GM12878 (cell line): ENCODE data around the gene CAPS. TPM values are rescaled to one million over a fixed set of nuclear protein-coding genes. Genes with fewer than 3 reads are reported as not detected.

Source experiments
- BACH1 ChIP-seq: fragments of 450-650 bp; IDR thresholded peaks from 2 replicates; pipeline ENCODE4 v1.6.1; 2017; ENCODE audit warnings: mild to moderate bottlenecking, borderline replicate concordance
- BRCA1 ChIP-seq: IDR thresholded peaks from 2 replicates; pipeline ENCODE4 v1.6.1; 2011; ENCODE audit warnings: low read depth, low read length, improper control_type of control experiment
- CHD4 ChIP-seq: fragments of 200-600 bp; sonication (generic); IDR thresholded peaks from 2 replicates; pipeline ENCODE4 v1.6.1; 2016; ENCODE audit warnings: mild to moderate bottlenecking
- KLF5 ChIP-seq: fragments of 450-650 bp; IDR thresholded peaks from 2 replicates; pipeline ENCODE4 v1.6.1; 2014; ENCODE audit warnings: mild to moderate bottlenecking; ENCODE audit not compliant: partially characterized antibody
- MEF2A ChIP-seq: IDR thresholded peaks from 2 replicates; pipeline ENCODE4 v1.6.1; 2011; ENCODE audit warnings: low read depth, mild to moderate bottlenecking, low read length, moderate library complexity; ENCODE audit not compliant: insufficient read depth
- MTA2 ChIP-seq: fragments of 450-650 bp; IDR thresholded peaks from 2 replicates; pipeline ENCODE4 v1.6.1; 2016; ENCODE audit warnings: low read depth, mild to moderate bottlenecking, moderate library complexity
- POLR2AphosphoS2 ChIP-seq: IDR thresholded peaks from 2 replicates; pipeline ENCODE4 v1.6.1; 2011; ENCODE audit warnings: low read depth, mild to moderate bottlenecking, low read length, improper control_type of control experiment, moderate library complexity
- RUNX3 ChIP-seq: IDR thresholded peaks from 2 replicates; pipeline ENCODE4 v1.6.1; 2012; ENCODE audit warnings: low read length, inconsistent platforms
- SMAD1 ChIP-seq: fragments of 450-650 bp; IDR thresholded peaks from 2 replicates; pipeline ENCODE4 v1.6.1; 2018; ENCODE audit warnings: mild to moderate bottlenecking, low read depth; ENCODE audit not compliant: partially characterized antibody
- SRF ChIP-seq, 2 experiments: IDR thresholded peaks; 2 replicates each; pipeline ENCODE4 v1.6.1; 2011; ENCODE audit warnings: low read depth in 2 of 2, low read length in 2 of 2, mild to moderate bottlenecking in 1 of 2, moderate library complexity in 1 of 2
- STAT1 ChIP-seq: fragments of 450-650 bp; conservative IDR thresholded peaks from 2 replicates; pipeline ENCODE4 v1.6.1; 2014; ENCODE audit warnings: antibody characterized with exemption, mild to moderate bottlenecking
- ZNF384 ChIP-seq: IDR thresholded peaks from 2 replicates; pipeline ENCODE4 v1.6.1; 2012; ENCODE audit warnings: low read depth, mild to moderate bottlenecking, low read length, improper control_type of control experiment, borderline replicate concordance
- polyA plus RNA-seq, 11 experiments: library from polyadenylated mRNA; depleted of rRNA in 4 of 11; unstranded in 6 of 11; stranded (reverse) in 5 of 11; fragments of >200 nt; fragmentation: Nextera tagmentation in 4 of 11; fragmentation: Illumina TruSeq in 1 of 11; extraction: Ambion mirVana in 4 of 11; extraction: Trizol in 1 of 11; gene quantifications; 1 replicate in 1 of 11; 2 replicates in 10 of 11; pipeline versions ENCODE4 v1.2.1 to v1.2.3, GENCODE V29; 2011 to 2016; ENCODE audit warnings: inconsistent platforms in 2 of 11, missing spikeins in 2 of 11, low read depth in 1 of 11
- total RNA-seq, 4 experiments: library from RNA; depleted of rRNA in 3 of 4; stranded (reverse); fragments of >200 nt in 3 of 4; fragmentation: Illumina TruSeq in 1 of 4; extraction: Trizol in 1 of 4; gene quantifications; 2 replicates each; pipeline versions ENCODE4 v1.2.1 to v1.2.3, GENCODE V29; 2013 to 2021
- TF ChIP-seq, protein P1 (sequence below): fragments of 450-650 bp; IDR thresholded peaks from 2 replicates; pipeline ENCODE4 v1.6.1; 2014; ENCODE audit warnings: mild to moderate bottlenecking
- TF ChIP-seq, protein P2 (sequence below): fragments of 450-650 bp; formaldehyde crosslinking; IDR thresholded peaks from 2 replicates; pipeline ENCODE4 v1.5.0; 2022; ENCODE audit warnings: mild to moderate bottlenecking, missing genetic modification characterization
- TF ChIP-seq, protein P3 (sequence below): fragments of 450-650 bp; IDR thresholded peaks from 2 replicates; pipeline ENCODE4 v1.6.1; 2016; ENCODE audit warnings: mild to moderate bottlenecking
- TF ChIP-seq, protein P4 (sequence below): fragments of 450-650 bp; formaldehyde crosslinking; IDR thresholded peaks from 2 replicates; pipeline ENCODE4 v1.4.0; 2022; ENCODE audit warnings: mild to moderate bottlenecking, moderate library complexity
- TF ChIP-seq, protein P5 (sequence below): IDR thresholded peaks from 2 replicates; pipeline ENCODE4 v1.6.1; 2011; ENCODE audit warnings: mild to moderate bottlenecking, low read depth, low read length, moderate library complexity; ENCODE audit not compliant: insufficient replicate concordance

Gene CAPS
- total and polyA plus RNA-seq, 10 of the 15 experiments (the other 5 are each of a cell fraction or from before 2014, with no cell fraction given) = 0.09 to 6.9 (median 2.9) TPM

DNA sequence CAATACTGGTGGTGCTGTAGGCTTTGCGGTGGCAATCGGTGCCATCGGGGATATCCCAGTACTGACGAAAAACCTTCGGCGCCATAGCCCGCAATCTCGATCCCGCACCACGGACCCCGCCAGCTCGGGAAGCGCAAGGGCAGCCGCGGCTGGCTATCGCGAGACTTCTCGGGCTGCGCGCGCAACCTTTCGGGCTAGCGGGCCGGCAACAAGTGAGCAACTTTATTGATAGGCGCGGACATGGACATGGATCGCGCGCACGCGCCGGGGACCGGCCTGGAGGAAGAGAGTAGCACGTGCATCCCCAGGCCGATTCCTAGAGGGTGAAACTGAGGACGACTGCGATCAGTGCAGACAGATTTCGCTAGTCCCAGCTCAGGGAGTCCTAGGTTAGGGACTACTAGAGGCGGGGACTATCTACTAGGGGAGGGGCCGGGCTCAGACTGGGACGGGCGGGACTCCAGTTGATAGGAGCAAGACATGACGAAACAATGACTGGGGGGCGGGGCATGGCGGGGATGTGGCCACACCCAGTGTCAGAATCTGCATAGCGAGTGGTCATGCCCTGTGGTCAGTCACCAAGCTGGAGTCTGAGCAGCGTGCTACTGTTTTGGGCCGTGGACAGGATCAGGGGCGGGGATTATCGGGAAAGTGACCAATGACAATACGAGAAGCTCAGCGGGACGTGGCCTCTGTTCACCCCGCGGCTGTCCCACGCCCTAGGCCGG lies 10.3 kb upstream of the CAPS start, which contains the start of gene NDUFA11 (continued):
- TF ChIP-seq, protein P1, sequence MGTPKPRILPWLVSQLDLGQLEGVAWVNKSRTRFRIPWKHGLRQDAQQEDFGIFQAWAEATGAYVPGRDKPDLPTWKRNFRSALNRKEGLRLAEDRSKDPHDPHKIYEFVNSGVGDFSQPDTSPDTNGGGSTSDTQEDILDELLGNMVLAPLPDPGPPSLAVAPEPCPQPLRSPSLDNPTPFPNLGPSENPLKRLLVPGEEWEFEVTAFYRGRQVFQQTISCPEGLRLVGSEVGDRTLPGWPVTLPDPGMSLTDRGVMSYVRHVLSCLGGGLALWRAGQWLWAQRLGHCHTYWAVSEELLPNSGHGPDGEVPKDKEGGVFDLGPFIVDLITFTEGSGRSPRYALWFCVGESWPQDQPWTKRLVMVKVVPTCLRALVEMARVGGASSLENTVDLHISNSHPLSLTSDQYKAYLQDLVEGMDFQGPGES = no peak
- TF ChIP-seq, protein P2, sequence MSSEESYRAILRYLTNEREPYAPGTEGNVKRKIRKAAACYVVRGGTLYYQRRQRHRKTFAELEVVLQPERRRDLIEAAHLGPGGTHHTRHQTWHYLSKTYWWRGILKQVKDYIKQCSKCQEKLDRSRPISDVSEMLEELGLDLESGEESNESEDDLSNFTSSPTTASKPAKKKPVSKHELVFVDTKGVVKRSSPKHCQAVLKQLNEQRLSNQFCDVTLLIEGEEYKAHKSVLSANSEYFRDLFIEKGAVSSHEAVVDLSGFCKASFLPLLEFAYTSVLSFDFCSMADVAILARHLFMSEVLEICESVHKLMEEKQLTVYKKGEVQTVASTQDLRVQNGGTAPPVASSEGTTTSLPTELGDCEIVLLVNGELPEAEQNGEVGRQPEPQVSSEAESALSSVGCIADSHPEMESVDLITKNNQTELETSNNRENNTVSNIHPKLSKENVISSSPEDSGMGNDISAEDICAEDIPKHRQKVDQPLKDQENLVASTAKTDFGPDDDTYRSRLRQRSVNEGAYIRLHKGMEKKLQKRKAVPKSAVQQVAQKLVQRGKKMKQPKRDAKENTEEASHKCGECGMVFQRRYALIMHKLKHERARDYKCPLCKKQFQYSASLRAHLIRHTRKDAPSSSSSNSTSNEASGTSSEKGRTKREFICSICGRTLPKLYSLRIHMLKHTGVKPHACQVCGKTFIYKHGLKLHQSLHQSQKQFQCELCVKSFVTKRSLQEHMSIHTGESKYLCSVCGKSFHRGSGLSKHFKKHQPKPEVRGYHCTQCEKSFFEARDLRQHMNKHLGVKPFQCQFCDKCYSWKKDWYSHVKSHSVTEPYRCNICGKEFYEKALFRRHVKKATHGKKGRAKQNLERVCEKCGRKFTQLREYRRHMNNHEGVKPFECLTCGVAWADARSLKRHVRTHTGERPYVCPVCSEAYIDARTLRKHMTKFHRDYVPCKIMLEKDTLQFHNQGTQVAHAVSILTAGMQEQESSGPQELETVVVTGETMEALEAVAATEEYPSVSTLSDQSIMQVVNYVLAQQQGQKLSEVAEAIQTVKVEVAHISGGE (CRISPR knock-in tag) = no peak
- TF ChIP-seq MEF2A (no peak), SRF (IDR thresholded peaks at IDR 0.05; ENCODE audit: low read depth in 2 of 2, low read length in 2 of 2) (peak in 1 of 2 experiments; percentile 52; a peak in 1 of 4 replicates), BACH1 (peak; percentile 68; the same call in 1 of the 2 replicates), MTA2 (no peak), SMAD1 (no peak), KLF5 (peak; percentile 78), POLR2AphosphoS2 (peak; percentile 88; the same call in 1 of the 2 replicates), STAT1 (peak; percentile 83; the same call in 1 of the 2 replicates), ZNF384 (peak; percentile 57; the same call in 1 of the 2 replicates), BRCA1 (peak; percentile 89), RUNX3 (peak; percentile 42; the same call in 1 of the 2 replicates), CHD4 (no peak)
- TF ChIP-seq, protein P3, sequence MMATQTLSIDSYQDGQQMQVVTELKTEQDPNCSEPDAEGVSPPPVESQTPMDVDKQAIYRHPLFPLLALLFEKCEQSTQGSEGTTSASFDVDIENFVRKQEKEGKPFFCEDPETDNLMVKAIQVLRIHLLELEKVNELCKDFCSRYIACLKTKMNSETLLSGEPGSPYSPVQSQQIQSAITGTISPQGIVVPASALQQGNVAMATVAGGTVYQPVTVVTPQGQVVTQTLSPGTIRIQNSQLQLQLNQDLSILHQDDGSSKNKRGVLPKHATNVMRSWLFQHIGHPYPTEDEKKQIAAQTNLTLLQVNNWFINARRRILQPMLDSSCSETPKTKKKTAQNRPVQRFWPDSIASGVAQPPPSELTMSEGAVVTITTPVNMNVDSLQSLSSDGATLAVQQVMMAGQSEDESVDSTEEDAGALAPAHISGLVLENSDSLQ = no peak
- TF ChIP-seq, protein P4, sequence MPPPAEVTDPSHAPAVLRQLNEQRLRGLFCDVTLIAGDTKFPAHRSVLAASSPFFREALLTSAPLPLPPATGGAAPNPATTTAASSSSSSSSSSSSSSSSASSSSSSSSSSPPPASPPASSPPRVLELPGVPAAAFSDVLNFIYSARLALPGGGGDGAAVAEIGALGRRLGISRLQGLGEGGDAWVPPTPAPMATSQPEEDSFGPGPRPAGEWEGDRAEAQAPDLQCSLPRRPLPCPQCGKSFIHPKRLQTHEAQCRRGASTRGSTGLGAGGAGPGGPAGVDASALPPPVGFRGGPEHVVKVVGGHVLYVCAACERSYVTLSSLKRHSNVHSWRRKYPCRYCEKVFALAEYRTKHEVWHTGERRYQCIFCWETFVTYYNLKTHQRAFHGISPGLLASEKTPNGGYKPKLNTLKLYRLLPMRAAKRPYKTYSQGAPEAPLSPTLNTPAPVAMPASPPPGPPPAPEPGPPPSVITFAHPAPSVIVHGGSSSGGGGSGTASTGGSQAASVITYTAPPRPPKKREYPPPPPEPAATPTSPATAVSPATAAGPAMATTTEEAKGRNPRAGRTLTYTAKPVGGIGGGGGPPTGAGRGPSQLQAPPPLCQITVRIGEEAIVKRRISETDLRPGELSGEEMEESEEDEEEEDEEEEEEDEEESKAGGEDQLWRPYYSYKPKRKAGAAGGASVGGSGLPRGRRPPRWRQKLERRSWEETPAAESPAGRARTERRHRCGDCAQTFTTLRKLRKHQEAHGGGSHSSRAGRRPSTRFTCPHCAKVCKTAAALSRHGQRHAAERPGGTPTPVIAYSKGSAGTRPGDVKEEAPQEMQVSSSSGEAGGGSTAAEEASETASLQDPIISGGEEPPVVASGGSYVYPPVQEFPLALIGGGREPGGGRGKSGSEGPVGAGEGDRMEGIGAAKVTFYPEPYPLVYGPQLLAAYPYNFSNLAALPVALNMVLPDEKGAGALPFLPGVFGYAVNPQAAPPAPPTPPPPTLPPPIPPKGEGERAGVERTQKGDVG (CRISPR knock-in tag) = no peak
- TF ChIP-seq, protein P5, sequence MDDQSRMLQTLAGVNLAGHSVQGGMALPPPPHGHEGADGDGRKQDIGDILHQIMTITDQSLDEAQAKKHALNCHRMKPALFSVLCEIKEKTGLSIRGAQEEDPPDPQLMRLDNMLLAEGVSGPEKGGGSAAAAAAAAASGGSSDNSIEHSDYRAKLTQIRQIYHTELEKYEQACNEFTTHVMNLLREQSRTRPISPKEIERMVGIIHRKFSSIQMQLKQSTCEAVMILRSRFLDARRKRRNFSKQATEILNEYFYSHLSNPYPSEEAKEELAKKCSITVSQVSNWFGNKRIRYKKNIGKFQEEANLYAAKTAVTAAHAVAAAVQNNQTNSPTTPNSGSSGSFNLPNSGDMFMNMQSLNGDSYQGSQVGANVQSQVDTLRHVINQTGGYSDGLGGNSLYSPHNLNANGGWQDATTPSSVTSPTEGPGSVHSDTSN = no peak
